Embryonic facial prominence (tissue), 1 donor: ENCODE data around the gene SOX4.

Source experiments
- DNase-seq: peaks from one replicate; pipeline ENCODE4 v3.0.0-alpha.2; 2016; ENCODE audit errors: extremely low spot score

Gene SOX4

GRCh38 chr6:21612067-21612745, 18.7 kb downstream of the SOX4 start:
- DNase-seq: no peak

- no peak for DNase-seq
Observed at GRCh38 chr6:21613809-21614208, 20.3 kb downstream of the SOX4 start.

- DNase-seq: no peak
Observed at GRCh38 chr6:21614226-21614625, 20.7 kb downstream of the SOX4 start.

GRCh38 chr6:21615504-21615903, 22.0 kb downstream of the SOX4 start:
- DNase-seq: no peak

GRCh38 chr6:21616005-21616404, 22.5 kb downstream of the SOX4 start:
- no peak for DNase-seq

GRCh38 chr6:21625642-21626041, 32.1 kb downstream of the SOX4 start:
- DNase-seq: no peak

GRCh38 chr6:21626756-21627155, 33.2 kb downstream of the SOX4 start:
- DNase-seq: no peak

GRCh38 chr6:21628160-21628559, 34.6 kb downstream of the SOX4 start:
- no peak for DNase-seq

GRCh38 chr6:21633511-21634109, 40.1 kb downstream of the SOX4 start:
- no peak for DNase-seq

GRCh38 chr6:21634582-21634981, 41.0 kb downstream of the SOX4 start:
- no peak for DNase-seq

- no peak for DNase-seq
Observed at GRCh38 chr6:21636876-21637275, 43.3 kb downstream of the SOX4 start.

GRCh38 chr6:21639316-21639715, 45.8 kb downstream of the SOX4 start:
- DNase-seq: no peak
